SK-N-DZ (cell line): Measurements from ENCODE around the gene CDK7.
"Not testable (repeated sequence)": the region's sequence is repeated elsewhere in the genome, so short reads cannot be mapped to it uniquely, and the experiment has no call there.

Experiments used
- DNase-seq: peaks from one replicate; pipeline ENCODE4 v3.0.0-alpha.2; 2015; ENCODE audit warnings: low spot score

CDK7 gene

GRCh38 chr5:69236733-69237132 lies 2.0 kb downstream of the CDK7 start:
- DNase-seq, result not testable (repeated sequence)

GRCh38 chr5:69237877-69238276 lies 3.2 kb downstream of the CDK7 start:
- DNase-seq, result no peak

- DNase-seq, result no peak
These were observed 4.1 kb downstream of the CDK7 start for GRCh38 chr5:69238760-69239251.

- DNase-seq, result no peak
These were observed 7.7 kb downstream of the CDK7 start for GRCh38 chr5:69242215-69242927.

GRCh38 chr5:69245031-69245430 lies 10.3 kb downstream of the CDK7 start:
- no peak for DNase-seq

GRCh38 chr5:69248019-69248418 lies 13.3 kb downstream of the CDK7 start:
- no peak for DNase-seq

- DNase-seq, result no peak
These were observed 15.9 kb downstream of the CDK7 start for GRCh38 chr5:69250593-69250992.

- DNase-seq, result no peak
These were observed 17.8 kb downstream of the CDK7 start for GRCh38 chr5:69252437-69252836.

- not testable (repeated sequence) for DNase-seq
These were observed 21.3 kb downstream of the CDK7 start for GRCh38 chr5:69255940-69256339.

GRCh38 chr5:69257577-69257976 lies 22.9 kb downstream of the CDK7 start:
- no peak for DNase-seq

GRCh38 chr5:69261034-69261433 lies 26.3 kb downstream of the CDK7 start:
- DNase-seq, result peak; percentile 77

GRCh38 chr5:69265931-69266330 lies 31.2 kb downstream of the CDK7 start:
- no peak for DNase-seq

- no peak for DNase-seq
These were observed 34.2 kb downstream of the CDK7 start for GRCh38 chr5:69268899-69269298.

GRCh38 chr5:69270840-69271239 lies 36.2 kb downstream of the CDK7 start:
- no peak for DNase-seq

- DNase-seq, result no peak
These were observed 36.7 kb downstream of the CDK7 start for GRCh38 chr5:69271376-69271775.

- no peak for DNase-seq
These were observed 40.9 kb downstream of the CDK7 start for GRCh38 chr5:69275563-69275962.

- DNase-seq, result no peak
These were observed 41.9 kb downstream of the CDK7 start for GRCh38 chr5:69276422-69277174.

- DNase-seq, result no peak
These were observed 44.8 kb downstream of the CDK7 start for GRCh38 chr5:69279517-69279916.

- no peak for DNase-seq
These were observed 46.4 kb downstream of the CDK7 start for GRCh38 chr5:69281114-69281513.

- DNase-seq, result no peak
These were observed 49.5 kb downstream of the CDK7 start for GRCh38 chr5:69284203-69284602.

- no peak for DNase-seq
These were observed 50.9 kb downstream of the CDK7 start for GRCh38 chr5:69285448-69286116.

GRCh38 chr5:69288069-69288468 lies 53.4 kb downstream of the CDK7 start:
- DNase-seq, result no peak
